Trophoblast cell (in vitro differentiated cells and primary cell): Measurements from ENCODE around the gene SORL1.

Source experiments
- DNase-seq, 2 donors: peaks; one replicate each; pipeline ENCODE4 v3.0.0-alpha.2; 2016
- H2AFZ ChIP-seq: 2 replicates; pipeline ENCODE4 v1.6.1; 2013; ENCODE audit warnings: low read length, moderate library complexity, mild to moderate bottlenecking; ENCODE audit not compliant: insufficient read depth, poor library complexity
- H2AK5ac ChIP-seq: 2 replicates; pipeline ENCODE4 v1.6.1; 2013; ENCODE audit warnings: mild to moderate bottlenecking, low read length
- H2BK120ac ChIP-seq: 2 replicates; pipeline ENCODE4 v1.6.1; 2013; ENCODE audit warnings: low read length, mild to moderate bottlenecking, moderate library complexity; ENCODE audit not compliant: insufficient read depth, poor library complexity
- H2BK12ac ChIP-seq: 2 replicates; pipeline ENCODE4 v1.6.1; 2013; ENCODE audit warnings: mild to moderate bottlenecking, low read length, moderate library complexity
- H2BK5ac ChIP-seq: 2 replicates; pipeline ENCODE4 v1.6.1; 2013; ENCODE audit warnings: low read length, low read depth, moderate library complexity, mild to moderate bottlenecking; ENCODE audit not compliant: poor library complexity
- H3K14ac ChIP-seq: 2 replicates; pipeline ENCODE4 v1.6.1; 2013; ENCODE audit warnings: mild to moderate bottlenecking, low read length
- H3K18ac ChIP-seq: 2 replicates; pipeline ENCODE4 v1.6.1; 2013; ENCODE audit warnings: mild to moderate bottlenecking, low read length
- H3K23ac ChIP-seq: 2 replicates; pipeline ENCODE4 v1.6.1; 2013; ENCODE audit warnings: low read length
- H3K27ac ChIP-seq: 2 replicates; pipeline ENCODE4 v1.5.1; 2013; ENCODE audit warnings: low read depth, mild to moderate bottlenecking, inconsistent platforms, low read length, moderate library complexity
- H3K27me3 ChIP-seq: 2 replicates; pipeline ENCODE4 v1.6.1; 2013; ENCODE audit warnings: inconsistent platforms, mild to moderate bottlenecking, low read length, moderate library complexity; ENCODE audit not compliant: insufficient read depth
- H3K36me3 ChIP-seq, 2 experiments: 1 replicate in 1 of 2; 2 replicates in 1 of 2; pipeline ENCODE4 v1.6.1; 2013; ENCODE audit warnings: low read length in 2 of 2, mild to moderate bottlenecking in 2 of 2, moderate library complexity in 1 of 2; ENCODE audit not compliant: insufficient read depth in 2 of 2, control insufficient read depth in 1 of 2
- H3K4ac ChIP-seq: 2 replicates; pipeline ENCODE4 v1.6.1; 2013; ENCODE audit warnings: low read depth, mild to moderate bottlenecking, low read length, moderate library complexity
- H3K4me1 ChIP-seq, 2 experiments: 1 replicate in 1 of 2; 2 replicates in 1 of 2; pipeline ENCODE4 v1.6.1; 2013; ENCODE audit warnings: low read length in 2 of 2, mild to moderate bottlenecking in 2 of 2, moderate library complexity in 1 of 2; ENCODE audit not compliant: insufficient read depth in 2 of 2, control insufficient read depth in 1 of 2
- H3K4me2 ChIP-seq: 2 replicates; pipeline ENCODE4 v1.6.1; 2013; ENCODE audit warnings: inconsistent platforms, mild to moderate bottlenecking, low read length, moderate library complexity
- H3K4me3 ChIP-seq: 2 replicates; pipeline ENCODE4 v1.5.1; 2013; ENCODE audit warnings: mild to moderate bottlenecking, low read depth, low read length, inconsistent platforms
- H3K79me1 ChIP-seq: one replicate; pipeline ENCODE4 v1.6.1; 2013; ENCODE audit warnings: low read length
- H3K79me2 ChIP-seq: 2 replicates; pipeline ENCODE4 v1.6.1; 2013; ENCODE audit warnings: low read length, mild to moderate bottlenecking; ENCODE audit not compliant: control insufficient read depth, insufficient read depth, poor library complexity
- H3K9ac ChIP-seq: 2 replicates; pipeline ENCODE4 v1.6.1; 2013; ENCODE audit warnings: mild to moderate bottlenecking, low read length
- H3K9me3 ChIP-seq: 2 replicates; pipeline ENCODE4 v1.6.1; 2013; ENCODE audit warnings: low read depth, mild to moderate bottlenecking, control low read depth, inconsistent platforms, low read length; ENCODE audit not compliant: insufficient read depth
- H4K12ac ChIP-seq: 2 replicates; pipeline ENCODE4 v1.6.1; 2013; ENCODE audit warnings: low read depth, mild to moderate bottlenecking, low read length, moderate library complexity
- H4K8ac ChIP-seq: 2 replicates; pipeline ENCODE4 v1.6.1; 2013; ENCODE audit warnings: low read depth, mild to moderate bottlenecking, low read length, moderate library complexity
- H4K91ac ChIP-seq: one replicate; pipeline ENCODE4 v1.6.1; 2013; ENCODE audit warnings: low read depth, mild to moderate bottlenecking, low read length, moderate library complexity
- WGBS: extraction: QIAGEN DNeasy Blood & Tissue Kit; methylation state at CpG from one replicate; pipeline ENCODE4 v1.1.7; 2013; ENCODE audit warnings: missing lambda C conversion rate; ENCODE audit not compliant: insufficient read length, insufficient coverage; ENCODE audit errors: extremely low coverage; 5-methylcytosine and 5-hydroxymethylcytosine counted together

Gene SORL1

GRCh38 chr11:121512468-121513465 is 60.7 kb downstream of the SORL1 start:
- Histone ChIP-seq H2AK5ac (no peak overlapping the region), H3K27ac (no peak overlapping the region), H3K23ac (no peak overlapping the region), H2BK5ac (no peak overlapping the region), H3K4me2 (no peak overlapping the region), H2BK12ac (no peak overlapping the region), H2BK120ac (no peak overlapping the region), H4K91ac (no peak overlapping the region), H3K4me1 (no peaks in the 10 kb centered on the region), H3K27me3 (no peaks in the 10 kb centered on the region), H3K14ac (no peak overlapping the region), H2AFZ (no peak overlapping the region), H3K79me1 (no peaks in the 10 kb centered on the region), H3K9ac (no peak overlapping the region), H4K12ac (no peak overlapping the region), H3K79me2 (no peaks in the 10 kb centered on the region), H3K4me3 (no peak overlapping the region), H3K4ac (no peak overlapping the region), H3K36me3 (no peaks in the 10 kb centered on the region), H3K9me3 (no peaks in the 10 kb centered on the region), H3K18ac (no peak overlapping the region), H4K8ac (no peak overlapping the region)
- DNase-seq, result no peak
- no CpG with 5 or more reads among the region's 9 CpGs for WGBS

GRCh38 chr11:121513807-121514206 is 61.7 kb downstream of the SORL1 start:
- Histone ChIP-seq H3K4me2 (no peak overlapping the region), H4K91ac (no peak overlapping the region), H3K79me1 (no peaks in the 10 kb centered on the region), H3K4ac (no peak overlapping the region), H3K4me3 (no peak overlapping the region), H2BK120ac (no peak overlapping the region), H3K9me3 (no peaks in the 10 kb centered on the region), H3K4me1 (peaks cover 0 to 4% of the 10 kb centered on the region in 2 experiments), H3K9ac (no peak overlapping the region), H3K27ac (no peak overlapping the region), H2AK5ac (no peak overlapping the region), H3K18ac (no peak overlapping the region), H2BK5ac (no peak overlapping the region), H3K23ac (no peak overlapping the region), H4K12ac (no peak overlapping the region), H2AFZ (no peak overlapping the region), H2BK12ac (no peak overlapping the region), H3K36me3 (no peaks in the 10 kb centered on the region), H4K8ac (no peak overlapping the region), H3K14ac (no peak overlapping the region), H3K27me3 (no peaks in the 10 kb centered on the region), H3K79me2 (no peaks in the 10 kb centered on the region)
- no CpG with 5 or more reads among the region's 11 CpGs for WGBS
- no peak for DNase-seq

- Histone ChIP-seq H3K79me1 (no peaks in the 10 kb centered on the region), H3K36me3 (no peaks in the 10 kb centered on the region), H2BK120ac (no peak overlapping the region), H3K4ac (no peak overlapping the region), H3K4me2 (no peak overlapping the region), H3K9ac (no peak overlapping the region), H2AFZ (no peak overlapping the region), H3K27me3 (no peaks in the 10 kb centered on the region), H2AK5ac (no peak overlapping the region), H3K23ac (no peak overlapping the region), H3K4me1 (peaks cover 0 to 4% of the 10 kb centered on the region in 2 experiments), H3K9me3 (no peaks in the 10 kb centered on the region), H2BK12ac (no peak overlapping the region), H2BK5ac (no peak overlapping the region), H4K8ac (no peak overlapping the region), H3K79me2 (no peaks in the 10 kb centered on the region), H3K4me3 (no peak overlapping the region), H3K14ac (no peak overlapping the region), H3K27ac (no peak overlapping the region), H3K18ac (no peak overlapping the region), H4K91ac (no peak overlapping the region), H4K12ac (no peak overlapping the region)
- no CpG with 5 or more reads among the region's 17 CpGs for WGBS
- no peak for DNase-seq
Observed at GRCh38 chr11:121514432-121515334, 62.6 kb downstream of the SORL1 start.

GRCh38 chr11:121515335-121515671 is 63.2 kb downstream of the SORL1 start:
- no peak overlapping the region for H2BK120ac ChIP-seq
- no peak overlapping the region for H4K91ac ChIP-seq
- H3K4ac ChIP-seq, result no peak overlapping the region
- DNase-seq, result no peak
- no peak overlapping the region for H2AFZ ChIP-seq
- no peaks in the 10 kb centered on the region for H3K79me2 ChIP-seq
- no peaks in the 10 kb centered on the region for H3K27me3 ChIP-seq
- H3K9me3 ChIP-seq, result no peaks in the 10 kb centered on the region
- H3K4me3 ChIP-seq, result no peak overlapping the region
- no peak overlapping the region for H4K12ac ChIP-seq
- no peak overlapping the region for H3K27ac ChIP-seq
- no peaks in the 10 kb centered on the region for H3K79me1 ChIP-seq
- H2BK5ac ChIP-seq, result no peak overlapping the region
- no CpG with 5 or more reads among the region's 2 CpGs for WGBS
- H3K4me2 ChIP-seq, result no peak overlapping the region
- H3K23ac ChIP-seq, result no peak overlapping the region
- no peak overlapping the region for H3K18ac ChIP-seq
- no peak overlapping the region for H2BK12ac ChIP-seq
- H2AK5ac ChIP-seq, result no peak overlapping the region
- no peak overlapping the region for H3K14ac ChIP-seq
- peaks cover 0 to 4% of the 10 kb centered on the region in 2 experiments for H3K4me1 ChIP-seq
- no peaks in the 10 kb centered on the region for H3K36me3 ChIP-seq
- H3K9ac ChIP-seq, result no peak overlapping the region
- no peak overlapping the region for H4K8ac ChIP-seq
